Activated CD4-positive, alpha-beta T cell treated with anti-CD3 and anti-CD28 coated beads for 36 hours (primary cell): ENCODE data around the gene LACRT. TPM values are rescaled to one million over a fixed set of nuclear protein-coding genes. Genes with fewer than 3 reads are reported as not detected.

Experiments used
- ATAC-seq: fragments of 200-7000 bp; cut with Tn5 transposase; one replicate; pipeline ENCODE4 v1.10.0; 2021; ENCODE audit warnings: mild to moderate bottlenecking, moderate library complexity
- CTCF ChIA-PET: fragments of 350-600 bp; sonication (Branson Sonifier 250); formaldehyde crosslinking; loops from one replicate; lab custom pipeline; 2021; ENCODE audit warnings: antibody characterized with exemption; lab: Charles Lee
- POLR2A ChIA-PET: fragments of 350-600 bp; sonication (Branson Sonifier 250); formaldehyde crosslinking; loops from one replicate; lab custom pipeline; 2021; ENCODE audit warnings: antibody characterized with exemption, inconsistent platforms; lab: Charles Lee
- DNase-seq: peaks from one replicate; pipeline ENCODE4 v3.0.0-alpha.2; 2020
- H3K27ac Mint-ChIP-seq: one replicate; pipeline ENCODE4 v1.8.0; 2021; ENCODE audit warnings: mixed read lengths
- H3K27me3 Mint-ChIP-seq: one replicate; pipeline ENCODE4 v1.8.0; 2021; ENCODE audit warnings: mixed read lengths
- H3K36me3 Mint-ChIP-seq: one replicate; pipeline ENCODE4 v1.8.0; 2021; ENCODE audit warnings: low read depth, mixed read lengths
- H3K4me1 Mint-ChIP-seq: one replicate; pipeline ENCODE4 v1.8.0; 2021; ENCODE audit warnings: mixed read lengths
- H3K4me3 Mint-ChIP-seq: one replicate; pipeline ENCODE4 v1.8.0; 2021; ENCODE audit warnings: mild to moderate bottlenecking, moderate library complexity, mixed read lengths
- H3K9me3 Mint-ChIP-seq: one replicate; pipeline ENCODE4 v1.8.0; 2021; ENCODE audit warnings: low read depth, mixed read lengths
- intact Hi-C, 2 experiments: fragments of 100-400 bp; cut with DNase I in 1 of 2; cut with micrococcal nuclease in 1 of 2; formaldehyde crosslinking; loops; one replicate each; pipeline versions ENCODE4 v1.14.2 to v1.15.1; 2022 to 2024; cut with DNase I, micrococcal nuclease
- total RNA-seq, 2 experiments: library from RNA; stranded (reverse); gene quantifications; one replicate each; pipeline ENCODE4 v1.2.3, GENCODE V29; 2021

Gene LACRT
- total RNA-seq, 2 experiments from 2014 or later, result not detected

GRCh38 chr12:54598970-54599369, 35.7 kb downstream of the LACRT start:
- ATAC-seq (no peak), DNase-seq (no peak)
- no peaks in the 10 kb centered on the region for H3K9me3 Mint-ChIP-seq
- intact Hi-C loops, result loop anchor here in 1 of 2 experiments (5.0 kb wide), 1 partner anchor 72 kb away; no protein-coding TSS in a partner anchor
- no peak overlapping the region for H3K4me3 Mint-ChIP-seq
- POLR2A ChIA-PET, result no interaction called here
- no peak overlapping the region for H3K27ac Mint-ChIP-seq
- H3K36me3 Mint-ChIP-seq, result no peaks in the 10 kb centered on the region
- peaks cover 9% of the 10 kb centered on the region for H3K4me1 Mint-ChIP-seq
- H3K27me3 Mint-ChIP-seq, result peaks cover 8% of the 10 kb centered on the region
- CTCF ChIA-PET, result interaction anchor here (0.9 to 4.2 kb wide), 5 partner anchors 7 to 71 kb away, joined by 3 to 18 read pairs (median 4); no protein-coding TSS in a partner anchor

DNA sequence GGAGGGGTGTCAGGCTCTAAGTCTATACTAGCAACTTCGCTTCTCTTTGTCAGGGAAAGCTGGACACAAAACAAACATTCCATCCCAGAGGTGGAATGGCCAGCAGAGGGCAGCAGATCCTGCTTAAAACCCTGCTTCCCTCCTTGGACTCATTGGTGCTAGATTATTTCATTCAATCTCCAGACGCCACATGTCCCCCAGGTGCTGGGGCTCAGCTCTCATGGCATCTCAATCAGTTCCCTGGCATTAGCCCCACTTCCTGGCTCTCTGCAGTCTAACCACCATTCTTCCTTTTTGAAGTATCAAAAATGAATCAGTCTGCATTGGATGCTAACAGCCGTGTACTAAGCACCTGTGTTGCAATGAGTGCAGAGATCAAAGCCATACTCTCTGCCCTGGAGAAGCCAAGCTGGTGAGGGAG, 38.2 kb downstream of the LACRT start:
- H3K4me3 Mint-ChIP-seq, result no peak overlapping the region
- CTCF ChIA-PET, result interaction anchor here (0.6 to 4.2 kb wide), 21 partner anchors 9 to 1977 kb away, joined by 3 to 18 read pairs (median 4); no protein-coding TSS in a partner anchor
- intact Hi-C loops, result loop anchor here (2.0 to 5.0 kb wide), 2 partner anchors 18 to 69 kb away; no protein-coding TSS in a partner anchor
- POLR2A ChIA-PET, result no interaction called here
- H3K36me3 Mint-ChIP-seq, result no peaks in the 10 kb centered on the region
- ATAC-seq, result peak; percentile 73
- H3K4me1 Mint-ChIP-seq, result peaks cover 3% of the 10 kb centered on the region
- no peaks in the 10 kb centered on the region for H3K9me3 Mint-ChIP-seq
- no peak overlapping the region for H3K27ac Mint-ChIP-seq
- DNase-seq, result peak; percentile 75
- peaks cover 8% of the 10 kb centered on the region for H3K27me3 Mint-ChIP-seq

GRCh38 chr12:54595471-54595870, 39.2 kb downstream of the LACRT start:
- Mint-ChIP-seq H3K4me1 (peaks cover 3% of the 10 kb centered on the region), H3K9me3 (no peaks in the 10 kb centered on the region), H3K27me3 (peaks cover 14% of the 10 kb centered on the region), H3K36me3 (no peaks in the 10 kb centered on the region), H3K4me3 (no peak overlapping the region), H3K27ac (no peak overlapping the region)
- DNase-seq, result no peak
- ATAC-seq, result no peak
- ChIA-PET CTCF (interaction anchor here (0.6 to 4.2 kb wide), 12 partner anchors 8 to 477 kb away, joined by 3 to 18 read pairs (median 4); no protein-coding TSS in a partner anchor), POLR2A (no interaction called here)
- intact Hi-C loops, result loop anchor here in 1 of 2 experiments (5.0 kb wide), 1 partner anchor 68 kb away; no protein-coding TSS in a partner anchor

GRCh38 chr12:54593725-54594124, 41.0 kb downstream of the LACRT start:
- POLR2A ChIA-PET, result no interaction called here
- Mint-ChIP-seq H3K4me1 (peaks cover 9% of the 10 kb centered on the region), H3K4me3 (no peak overlapping the region), H3K36me3 (no peaks in the 10 kb centered on the region), H3K9me3 (no peaks in the 10 kb centered on the region), H3K27me3 (peaks cover 24% of the 10 kb centered on the region), H3K27ac (no peak overlapping the region)
- CTCF ChIA-PET, result interaction anchor here (0.7 to 2.3 kb wide), 6 partner anchors 8 to 68 kb away, joined by 3 to 11 read pairs (median 5); no protein-coding TSS in a partner anchor
- intact Hi-C loops, result no loop called here
- ATAC-seq (no peak), DNase-seq (no peak)

- Mint-ChIP-seq H3K27ac (no peak overlapping the region), H3K9me3 (no peaks in the 10 kb centered on the region), H3K36me3 (no peaks in the 10 kb centered on the region), H3K27me3 (peaks cover 25% of the 10 kb centered on the region), H3K4me3 (no peak overlapping the region), H3K4me1 (peaks cover 10% of the 10 kb centered on the region)
- DNase-seq (no peak), ATAC-seq (no peak)
- POLR2A ChIA-PET, result no interaction called here
- intact Hi-C loops, result no loop called here
- CTCF ChIA-PET, result interaction anchor here (0.9 to 2.3 kb wide), 9 partner anchors 9 to 401 kb away, joined by 3 to 11 read pairs (median 4); no protein-coding TSS in a partner anchor
Observed at GRCh38 chr12:54593135-54593534, 41.6 kb downstream of the LACRT start.

DNA sequence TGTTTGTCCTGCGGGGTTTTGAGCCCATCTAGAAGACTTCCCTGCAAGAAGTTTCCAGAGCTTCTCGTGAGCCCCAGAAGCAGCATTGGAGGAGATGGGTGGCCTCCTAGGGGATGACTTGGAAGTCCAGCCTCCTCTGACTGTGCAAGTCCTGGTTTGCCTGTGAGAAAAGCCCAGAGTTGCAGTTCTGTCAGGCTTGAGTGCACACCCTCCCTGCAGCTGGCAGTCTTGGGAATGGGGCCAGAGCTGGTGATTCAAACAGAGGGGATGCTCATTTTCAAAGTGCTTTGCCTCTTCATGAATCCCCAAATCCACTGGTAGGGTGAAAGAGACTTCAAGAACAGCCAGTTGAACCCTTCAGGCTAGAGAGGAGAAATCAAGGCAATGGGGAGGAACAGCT, 42.4 kb downstream of the LACRT start:
- ChIA-PET CTCF (interaction anchor here (0.8 to 2.3 kb wide), 8 partner anchors 10 to 402 kb away, joined by 3 to 11 read pairs (median 6); no protein-coding TSS in a partner anchor), POLR2A (no interaction called here)
- ATAC-seq (no peak), DNase-seq (no peak)
- intact Hi-C loops, result no loop called here
- Mint-ChIP-seq H3K27ac (no peak overlapping the region), H3K27me3 (peaks cover 32% of the 10 kb centered on the region), H3K9me3 (no peaks in the 10 kb centered on the region), H3K4me1 (peaks cover 10% of the 10 kb centered on the region), H3K4me3 (no peak overlapping the region), H3K36me3 (no peaks in the 10 kb centered on the region)

DNA sequence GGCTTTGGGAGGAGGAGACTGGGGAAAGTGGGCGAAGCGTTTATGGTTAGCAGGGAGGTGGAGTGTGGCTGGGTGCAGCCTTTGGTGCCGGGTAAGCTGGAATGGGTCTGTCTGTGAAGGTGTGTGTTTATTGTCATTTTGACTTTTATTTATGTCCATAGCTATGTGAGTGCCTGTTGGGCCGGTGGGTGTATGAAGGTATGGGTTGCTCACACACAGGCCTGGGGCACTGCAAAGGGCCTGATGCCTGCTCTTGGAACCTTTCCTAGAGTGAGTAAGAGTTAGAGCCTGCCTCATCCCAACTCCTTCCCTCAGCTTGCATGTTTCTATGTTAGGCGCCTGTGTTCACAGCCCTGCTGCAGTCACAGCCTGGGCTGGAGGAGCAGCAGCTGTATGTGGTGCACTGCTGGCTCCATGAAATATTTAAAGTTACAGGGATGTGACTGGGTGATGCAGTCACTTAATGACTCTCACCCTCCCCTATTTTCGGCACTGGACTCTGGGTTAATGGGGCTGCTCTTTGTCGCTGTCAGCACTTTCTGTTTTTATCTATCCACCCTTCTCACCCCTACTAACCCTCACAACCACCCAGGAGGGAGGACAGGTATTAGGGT, 43.6 kb downstream of the LACRT start:
- CTCF ChIA-PET, result interaction anchor here (1.1 to 1.2 kb wide), 2 partner anchors 11 kb away, joined by 3 to 7 read pairs; no protein-coding TSS in a partner anchor

DNA sequence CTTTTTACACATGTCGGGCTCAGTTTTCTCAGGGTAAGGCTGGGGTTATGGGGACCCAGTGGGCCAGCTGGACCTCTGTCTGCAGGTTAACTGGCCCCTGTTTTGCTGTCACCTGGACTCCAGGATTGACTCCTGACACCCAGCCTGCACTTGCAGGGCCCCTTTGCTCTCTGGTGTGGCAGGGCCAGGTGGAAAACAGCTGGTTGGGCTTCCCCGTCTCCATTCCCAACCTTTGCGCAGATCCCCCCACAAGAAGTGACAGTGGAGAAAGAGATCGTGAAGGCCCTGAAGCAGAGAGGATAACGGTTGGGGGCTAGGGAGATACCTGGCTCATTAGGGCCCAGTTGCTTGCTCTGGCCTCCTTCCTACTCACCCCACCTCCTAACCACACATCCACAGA, 44.7 kb downstream of the LACRT start:
- no peak overlapping the region for H3K27ac Mint-ChIP-seq
- peaks cover 40% of the 10 kb centered on the region for H3K27me3 Mint-ChIP-seq
- no peaks in the 10 kb centered on the region for H3K36me3 Mint-ChIP-seq
- no peak for DNase-seq
- H3K4me3 Mint-ChIP-seq, result no peak overlapping the region
- intact Hi-C loops, result no loop called here
- ChIA-PET POLR2A (no interaction called here), CTCF (interaction anchor here (0.6 to 1.2 kb wide), 3 partner anchors 12 to 60 kb away, joined by 3 read pairs; no protein-coding TSS in a partner anchor)
- H3K4me1 Mint-ChIP-seq, result peaks cover 7% of the 10 kb centered on the region
- H3K9me3 Mint-ChIP-seq, result no peaks in the 10 kb centered on the region
- no peak for ATAC-seq

More for the DNA sequence above, 43.6 kb downstream of the LACRT start:
- no peak overlapping the region for H3K4me3 Mint-ChIP-seq
- no peak for DNase-seq
- POLR2A ChIA-PET, result no interaction called here
- intact Hi-C loops, result no loop called here
- H3K9me3 Mint-ChIP-seq, result no peaks in the 10 kb centered on the region
- H3K27me3 Mint-ChIP-seq, result peaks cover 35% of the 10 kb centered on the region
- no peak for ATAC-seq
- H3K4me1 Mint-ChIP-seq, result peaks cover 7% of the 10 kb centered on the region
- H3K27ac Mint-ChIP-seq, result no peak overlapping the region
- H3K36me3 Mint-ChIP-seq, result no peaks in the 10 kb centered on the region

GRCh38 chr12:54588890-54589267, 45.8 kb downstream of the LACRT start:
- no peak for DNase-seq
- Mint-ChIP-seq H3K4me3 (peak overlapping the region; percentile 40), H3K4me1 (peaks cover 7% of the 10 kb centered on the region), H3K9me3 (no peaks in the 10 kb centered on the region), H3K27me3 (peaks cover 43% of the 10 kb centered on the region), H3K27ac (no peak overlapping the region), H3K36me3 (no peaks in the 10 kb centered on the region)
- ChIA-PET CTCF (interaction anchor here (0.8 kb wide), 1 partner anchor 40 kb away, joined by 3 read pairs; no protein-coding TSS in a partner anchor), POLR2A (no interaction called here)
- intact Hi-C loops, result no loop called here
- no peak for ATAC-seq

- Mint-ChIP-seq H3K4me1 (peaks cover 7% of the 10 kb centered on the region), H3K36me3 (no peaks in the 10 kb centered on the region), H3K4me3 (peak within 1 kb of the TSS; percentile 40), H3K9me3 (no peaks in the 10 kb centered on the region), H3K27me3 (peaks cover 43% of the 10 kb centered on the region), H3K27ac (no peak within 1 kb of the TSS)
- ChIA-PET CTCF (interaction anchor here (0.7 to 2.5 kb wide), 2 partner anchors 8 to 20 kb away, joined by 3 to 14 read pairs; no protein-coding TSS in a partner anchor), POLR2A (no interaction called here)
- peak; percentile 22 for DNase-seq
- intact Hi-C loops, result no loop called here
- ATAC-seq, result peak; percentile 20
Observed at GRCh38 chr12:54588110-54588889, 46.4 kb downstream of the LACRT start, which contains the start of gene PPP1R1A. Gene PPP1R1A (minus strand): TSS chr12:54588659. CDS start chr12:54588488, 171 bp downstream.

GRCh38 chr12:54587315-54587873, 47.3 kb downstream of the LACRT start:
- ATAC-seq (no peak), DNase-seq (no peak)
- Mint-ChIP-seq H3K27me3 (peaks cover 43% of the 10 kb centered on the region), H3K9me3 (no peaks in the 10 kb centered on the region), H3K27ac (no peak overlapping the region), H3K4me3 (peak overlapping the region; percentile 18), H3K36me3 (no peaks in the 10 kb centered on the region), H3K4me1 (peaks cover 7% of the 10 kb centered on the region)
- POLR2A ChIA-PET, result no interaction called here
- intact Hi-C loops, result no loop called here
- CTCF ChIA-PET, result interaction anchor here (0.7 to 2.5 kb wide), 3 partner anchors 9 to 21 kb away, joined by 3 to 14 read pairs (median 3); no protein-coding TSS in a partner anchor
